Lower leg skin (tissue), 4 donors: Measurements from ENCODE around the gene CHID1. TPM values are rescaled to one million over a fixed set of nuclear protein-coding genes. Genes with fewer than 3 reads are reported as not detected.

ENCODE experiments used
- DNase-seq, 2 donors: peaks; one replicate each; pipeline ENCODE4 v3.0.0-alpha.2; 2019; ENCODE audit warnings: low spot score in 2 of 2
- H3K4me3 ChIP-seq: fragments of 200-600 bp; sonication (generic); 2 replicates; pipeline ENCODE4 v1.5.1; 2017; ENCODE audit warnings: mild to moderate bottlenecking, low read depth; ENCODE audit not compliant: poor library complexity, severe bottlenecking
- CTCF ChIP-seq, 3 donors: fragments of 450-650 bp; IDR thresholded peaks; one replicate each; pipeline ENCODE4 v1.5.1; 2016; ENCODE audit warnings: antibody characterized with exemption in 3 of 3, mild to moderate bottlenecking in 3 of 3, moderate library complexity in 2 of 3
- POLR2A ChIP-seq, 2 donors: fragments of 450-650 bp; IDR thresholded peaks; one replicate each; pipeline ENCODE4 v1.6.1; 2016 to 2017; ENCODE audit warnings: antibody characterized with exemption in 2 of 2, mild to moderate bottlenecking in 1 of 2, moderate library complexity in 1 of 2
- WGBS, 2 donors: methylation state at CpG; one replicate each; pipeline ENCODE4 v1.1.5; 2018; 5-methylcytosine and 5-hydroxymethylcytosine counted together
- intact Hi-C: fragments of 100-400 bp; cut with DNase I; formaldehyde crosslinking; loops from one replicate; pipeline ENCODE4 v1.15.0; 2023; ENCODE audit warnings: low total_unique reads
- total RNA-seq, 4 donors: library from RNA; depleted of rRNA; stranded (reverse); fragments of >200 nt; gene quantifications; one replicate each; pipeline ENCODE4 v1.1.0, GENCODE V29; 2016

Gene CHID1
- total RNA-seq, 4 donors from 2014 or later, result 35.5 to 59.4 (median 50.7) TPM

- WGBS, 2 donors, result 89 to 93% methylated on average over 14 of the region's 14 CpGs
- H3K4me3 ChIP-seq, result no peak overlapping the region
- intact Hi-C loops, result no loop called here
- no peak for DNase-seq
- TF ChIP-seq POLR2A (IDR thresholded peaks at IDR 0.05) (no peak), CTCF (IDR thresholded peaks at IDR 0.05) (no peak)
Measured at GRCh38 chr11:861105-861479, 49.5 kb downstream of the CHID1 start.

GRCh38 chr11:860234-861104 lies 50.1 kb downstream of the CHID1 start:
- no peak overlapping the region for H3K4me3 ChIP-seq
- no peak for TF ChIP-seq CTCF (IDR thresholded peaks at IDR 0.05)
- no peak for TF ChIP-seq POLR2A (IDR thresholded peaks at IDR 0.05)
- WGBS, 2 donors, result 82 to 86% methylated on average over 14 to 15 of the region's 21 CpGs
- DNase-seq, result no peak
- intact Hi-C loops, result no loop called here

DNA sequence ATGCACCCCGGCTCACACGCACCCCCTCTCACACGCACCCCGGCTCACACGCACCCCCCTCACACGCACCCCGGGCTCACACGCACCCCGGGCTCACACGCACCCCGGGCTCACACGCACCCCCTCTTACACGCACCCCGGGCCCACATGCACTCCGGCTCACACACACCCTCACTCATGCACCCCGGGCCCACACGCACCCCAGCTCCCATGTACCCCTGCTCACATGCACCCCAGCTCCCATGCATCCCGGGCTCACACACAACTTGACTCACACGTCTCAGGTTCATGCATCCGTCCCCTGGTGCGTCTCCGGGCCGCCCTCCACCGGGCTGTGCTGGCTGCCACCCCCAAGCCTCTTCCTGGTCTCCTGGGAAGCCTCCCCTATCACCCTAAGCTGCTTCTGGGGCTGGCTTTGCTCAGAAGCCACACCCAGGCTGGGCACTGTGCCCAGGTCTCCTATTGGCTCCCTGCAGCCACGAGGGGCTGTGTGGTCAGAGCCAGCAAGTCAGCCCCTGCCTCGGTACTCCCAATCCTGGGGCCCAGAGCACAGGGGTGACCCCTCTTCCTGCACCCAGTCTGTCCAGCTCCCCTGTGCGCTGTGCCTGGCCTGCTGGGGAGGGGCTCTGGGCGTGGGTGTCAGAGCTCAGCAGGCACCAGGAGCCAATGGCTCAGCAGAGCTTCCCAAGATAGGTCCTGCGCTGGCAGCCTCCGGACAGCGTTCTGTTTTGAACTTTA lies 51.0 kb downstream of the CHID1 start:
- DNase-seq, result no peak
- WGBS, 2 donors, result 31 to 45% methylated on average over 17 to 20 of the region's 31 CpGs
- H3K4me3 ChIP-seq, result no peak overlapping the region

DNA sequence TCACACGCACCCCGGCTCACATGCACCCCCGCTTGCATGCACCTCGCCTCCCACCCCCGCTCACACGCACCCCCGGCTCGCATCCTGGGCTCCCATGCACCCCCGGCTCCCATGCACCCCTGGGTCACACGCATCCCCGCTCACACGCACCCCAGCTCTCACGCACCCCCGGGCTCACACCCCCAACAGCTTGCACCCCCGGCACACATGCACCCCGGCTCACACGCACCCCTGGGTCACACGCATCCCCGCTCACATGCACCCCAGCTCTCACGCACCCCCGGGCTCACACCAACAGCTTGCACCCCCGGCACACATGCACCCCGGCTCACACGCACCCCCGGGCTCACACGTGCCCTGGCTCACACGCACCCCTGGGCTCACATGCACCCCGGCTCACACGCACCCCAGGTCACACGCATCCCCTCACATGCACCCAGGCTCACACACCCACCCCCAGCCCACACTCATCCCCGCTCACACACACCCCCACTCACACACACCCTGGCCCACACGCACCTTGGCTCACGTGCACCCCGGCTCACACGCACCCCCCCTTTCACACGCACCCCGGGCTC lies 51.8 kb downstream of the CHID1 start:
- no peak for DNase-seq

More for the DNA sequence above, 51.0 kb downstream of the CHID1 start:
- intact Hi-C loops, result no loop called here
- TF ChIP-seq CTCF (IDR thresholded peaks at IDR 0.05) (no peak), POLR2A (IDR thresholded peaks at IDR 0.05) (no peak)

More for the DNA sequence above, 51.8 kb downstream of the CHID1 start:
- intact Hi-C loops, result no loop called here
- H3K4me3 ChIP-seq, result no peak overlapping the region
- WGBS, 2 donors, result 87 to 89% methylated on average over 26 to 36 of the region's 37 CpGs
- TF ChIP-seq POLR2A (IDR thresholded peaks at IDR 0.05), result no peak
- TF ChIP-seq CTCF (IDR thresholded peaks at IDR 0.05), result no peak
